ENCODE data around the gene ZFPL1. TPM values are rescaled to one million over a fixed set of nuclear protein-coding genes. Genes with fewer than 3 reads are reported as not detected.
A peak's percentile ranks its signal among the peaks of the same experiment; 100 is the strongest.

The ZFPL1 gene
- total and polyA plus RNA-seq, 9 of the 15 experiments (the other 6 are each of a cell fraction or from before 2014, with no cell fraction given): 3.7 to 37.5 (median 22.7) TPM

DNA sequence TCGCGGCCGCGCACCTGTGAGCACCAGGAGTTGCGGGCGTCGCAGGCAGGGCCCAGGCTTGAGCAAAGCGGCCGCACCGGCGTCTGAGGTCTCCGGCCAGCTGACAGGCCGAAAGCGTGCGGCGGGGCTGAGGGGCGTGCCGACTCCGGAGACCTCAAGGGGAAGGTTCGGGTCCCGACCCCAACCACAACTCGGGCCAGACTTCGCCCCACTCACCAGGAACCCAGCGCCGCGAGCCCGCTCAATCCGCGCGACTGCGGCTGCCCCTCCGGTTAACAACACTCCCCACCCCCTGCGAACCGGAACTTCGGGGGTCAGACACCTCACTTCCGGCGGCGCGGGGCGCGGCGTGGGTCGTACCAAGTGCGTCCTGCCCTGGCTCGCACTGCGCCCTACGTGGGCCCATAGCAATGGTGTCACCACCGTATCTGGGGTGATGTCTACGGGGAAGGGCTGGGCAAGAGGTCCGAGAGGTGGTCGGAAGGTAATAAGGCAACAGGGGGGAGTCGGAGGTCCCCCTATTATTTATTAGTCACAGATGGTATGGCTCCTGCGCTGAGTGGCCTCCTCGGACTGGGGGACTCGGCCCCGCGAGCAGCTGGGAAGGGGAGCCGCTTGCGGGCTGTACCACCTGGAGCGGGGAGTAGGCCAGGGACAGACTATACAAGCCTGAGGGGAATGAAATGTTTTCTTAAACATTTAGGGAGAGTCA lies 50.4 kb downstream of the ZFPL1 start, which contains the start of gene SYVN1 (continued):
- TF ChIP-seq, protein P1, sequence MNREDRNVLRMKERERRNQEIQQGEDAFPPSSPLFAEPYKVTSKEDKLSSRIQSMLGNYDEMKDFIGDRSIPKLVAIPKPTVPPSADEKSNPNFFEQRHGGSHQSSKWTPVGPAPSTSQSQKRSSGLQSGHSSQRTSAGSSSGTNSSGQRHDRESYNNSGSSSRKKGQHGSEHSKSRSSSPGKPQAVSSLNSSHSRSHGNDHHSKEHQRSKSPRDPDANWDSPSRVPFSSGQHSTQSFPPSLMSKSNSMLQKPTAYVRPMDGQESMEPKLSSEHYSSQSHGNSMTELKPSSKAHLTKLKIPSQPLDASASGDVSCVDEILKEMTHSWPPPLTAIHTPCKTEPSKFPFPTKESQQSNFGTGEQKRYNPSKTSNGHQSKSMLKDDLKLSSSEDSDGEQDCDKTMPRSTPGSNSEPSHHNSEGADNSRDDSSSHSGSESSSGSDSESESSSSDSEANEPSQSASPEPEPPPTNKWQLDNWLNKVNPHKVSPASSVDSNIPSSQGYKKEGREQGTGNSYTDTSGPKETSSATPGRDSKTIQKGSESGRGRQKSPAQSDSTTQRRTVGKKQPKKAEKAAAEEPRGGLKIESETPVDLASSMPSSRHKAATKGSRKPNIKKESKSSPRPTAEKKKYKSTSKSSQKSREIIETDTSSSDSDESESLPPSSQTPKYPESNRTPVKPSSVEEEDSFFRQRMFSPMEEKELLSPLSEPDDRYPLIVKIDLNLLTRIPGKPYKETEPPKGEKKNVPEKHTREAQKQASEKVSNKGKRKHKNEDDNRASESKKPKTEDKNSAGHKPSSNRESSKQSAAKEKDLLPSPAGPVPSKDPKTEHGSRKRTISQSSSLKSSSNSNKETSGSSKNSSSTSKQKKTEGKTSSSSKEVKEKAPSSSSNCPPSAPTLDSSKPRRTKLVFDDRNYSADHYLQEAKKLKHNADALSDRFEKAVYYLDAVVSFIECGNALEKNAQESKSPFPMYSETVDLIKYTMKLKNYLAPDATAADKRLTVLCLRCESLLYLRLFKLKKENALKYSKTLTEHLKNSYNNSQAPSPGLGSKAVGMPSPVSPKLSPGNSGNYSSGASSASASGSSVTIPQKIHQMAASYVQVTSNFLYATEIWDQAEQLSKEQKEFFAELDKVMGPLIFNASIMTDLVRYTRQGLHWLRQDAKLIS (CRISPR knock-in tag; IDR thresholded peaks at IDR 0.05): no peak
- TF ChIP-seq, protein P2, sequence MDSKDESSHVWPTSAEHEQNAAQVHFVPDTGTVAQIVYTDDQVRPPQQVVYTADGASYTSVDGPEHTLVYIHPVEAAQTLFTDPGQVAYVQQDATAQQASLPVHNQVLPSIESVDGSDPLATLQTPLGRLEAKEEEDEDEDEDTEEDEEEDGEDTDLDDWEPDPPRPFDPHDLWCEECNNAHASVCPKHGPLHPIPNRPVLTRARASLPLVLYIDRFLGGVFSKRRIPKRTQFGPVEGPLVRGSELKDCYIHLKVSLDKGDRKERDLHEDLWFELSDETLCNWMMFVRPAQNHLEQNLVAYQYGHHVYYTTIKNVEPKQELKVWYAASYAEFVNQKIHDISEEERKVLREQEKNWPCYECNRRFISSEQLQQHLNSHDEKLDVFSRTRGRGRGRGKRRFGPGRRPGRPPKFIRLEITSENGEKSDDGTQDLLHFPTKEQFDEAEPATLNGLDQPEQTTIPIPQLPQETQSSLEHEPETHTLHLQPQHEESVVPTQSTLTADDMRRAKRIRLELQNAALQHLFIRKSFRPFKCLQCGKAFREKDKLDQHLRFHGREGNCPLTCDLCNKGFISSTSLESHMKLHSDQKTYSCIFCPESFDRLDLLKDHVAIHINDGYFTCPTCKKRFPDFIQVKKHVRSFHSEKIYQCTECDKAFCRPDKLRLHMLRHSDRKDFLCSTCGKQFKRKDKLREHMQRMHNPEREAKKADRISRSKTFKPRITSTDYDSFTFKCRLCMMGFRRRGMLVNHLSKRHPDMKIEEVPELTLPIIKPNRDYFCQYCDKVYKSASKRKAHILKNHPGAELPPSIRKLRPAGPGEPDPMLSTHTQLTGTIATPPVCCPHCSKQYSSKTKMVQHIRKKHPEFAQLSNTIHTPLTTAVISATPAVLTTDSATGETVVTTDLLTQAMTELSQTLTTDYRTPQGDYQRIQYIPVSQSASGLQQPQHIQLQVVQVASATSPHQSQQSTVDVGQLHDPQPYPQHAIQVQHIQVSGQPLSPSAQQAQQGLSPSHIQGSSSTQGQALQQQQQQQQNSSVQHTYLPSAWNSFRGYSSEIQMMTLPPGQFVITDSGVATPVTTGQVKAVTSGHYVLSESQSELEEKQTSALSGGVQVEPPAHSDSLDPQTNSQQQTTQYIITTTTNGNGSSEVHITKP (IDR thresholded peaks at IDR 0.05; ENCODE audit: partially characterized antibody): peak; percentile 100
- TF ChIP-seq KDM4B (IDR thresholded peaks at IDR 0.05; ENCODE audit: borderline replicate concordance in 2 of 2, low read depth in 1 of 2): peak in 1 of 2 experiments; percentile 91; a peak in 2 of 4 replicates
- no peak for TF ChIP-seq ZNF695 (CRISPR knock-in tag; IDR thresholded peaks at IDR 0.05)
- TF ChIP-seq MCM2 (IDR thresholded peaks at IDR 0.05; ENCODE audit: low read depth): no peak
- TF ChIP-seq, protein P3, sequence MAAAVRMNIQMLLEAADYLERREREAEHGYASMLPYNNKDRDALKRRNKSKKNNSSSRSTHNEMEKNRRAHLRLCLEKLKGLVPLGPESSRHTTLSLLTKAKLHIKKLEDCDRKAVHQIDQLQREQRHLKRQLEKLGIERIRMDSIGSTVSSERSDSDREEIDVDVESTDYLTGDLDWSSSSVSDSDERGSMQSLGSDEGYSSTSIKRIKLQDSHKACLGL (CRISPR knock-in tag; IDR thresholded peaks at IDR 0.05; ENCODE audit: borderline replicate concordance, poor library complexity, severe bottlenecking): no peak

Data from K562 (cell line).